Stimulated activated CD8-positive, alpha-beta memory T cell treated with anti-CD3 and anti-CD28 coated beads, Interleukin-4, amount 100 ng/mL, for 4 hours (primary cell): Measurements from ENCODE around the gene TIMM10B.

ENCODE experiments used
- DNase-seq, 2 donors: peaks; one replicate each; pipeline ENCODE4 v3.0.0-alpha.2; 2020; ENCODE audit warnings: low read depth in 2 of 2, low spot score in 1 of 2

The TIMM10B gene

GRCh38 chr11:6481012-6481923 lies at the start of gene TIMM10B, which contains the start of gene ARFIP2:
TSS of gene TIMM10B (plus strand) at chr11:6481501. CDS start at chr11:6481517, 16 bp downstream.
TSS of gene ARFIP2 (minus strand) at chr11:6481331. CDS start at chr11:6480421, 910 bp downstream.
- DNase-seq: peak; percentile 91 to 95

- DNase-seq: no peak
These were observed 49.4 kb upstream of the TIMM10B start for GRCh38 chr11:6431861-6432260.

GRCh38 chr11:6433998-6434660 lies 47.2 kb upstream of the TIMM10B start:
- no peak for DNase-seq

GRCh38 chr11:6437423-6437822 lies 43.9 kb upstream of the TIMM10B start:
- no peak for DNase-seq

GRCh38 chr11:6437993-6438392 lies 43.3 kb upstream of the TIMM10B start:
- DNase-seq: no peak

- no peak for DNase-seq
These were observed 42.2 kb upstream of the TIMM10B start for GRCh38 chr11:6438979-6439571.

GRCh38 chr11:6440906-6441358 lies 40.4 kb upstream of the TIMM10B start, which contains the start of gene HPX:
TSS of gene HPX (minus strand) at chr11:6440987. CDS start at chr11:6440963, 24 bp downstream.
- no peak for DNase-seq

GRCh38 chr11:6442441-6442840 lies 38.9 kb upstream of the TIMM10B start:
- DNase-seq: no peak

GRCh38 chr11:6443269-6444003 lies 37.9 kb upstream of the TIMM10B start:
- DNase-seq: peak; percentile 12 to 21

GRCh38 chr11:6448574-6448973 lies 32.7 kb upstream of the TIMM10B start:
- no peak for DNase-seq

- DNase-seq: no peak
These were observed 29.1 kb upstream of the TIMM10B start for GRCh38 chr11:6452219-6452618.

GRCh38 chr11:6453152-6453551 lies 28.1 kb upstream of the TIMM10B start:
- DNase-seq: no peak

- DNase-seq: no peak
These were observed 26.2 kb upstream of the TIMM10B start for GRCh38 chr11:6455070-6455469.

GRCh38 chr11:6456361-6457073 lies 24.8 kb upstream of the TIMM10B start:
- no peak for DNase-seq

- DNase-seq: no peak
These were observed 23.6 kb upstream of the TIMM10B start for GRCh38 chr11:6457581-6458320.

- DNase-seq: no peak
These were observed 22.8 kb upstream of the TIMM10B start for GRCh38 chr11:6458352-6459098.

- DNase-seq: no peak
These were observed 22.2 kb upstream of the TIMM10B start for GRCh38 chr11:6459099-6459450.

- DNase-seq: no peak
These were observed 12.4 kb upstream of the TIMM10B start for GRCh38 chr11:6468712-6469495.
